Psoas muscle (tissue), 8 donors: ENCODE measurements around the gene GRM7. TPM values are rescaled to one million over a fixed set of nuclear protein-coding genes. Genes with fewer than 3 reads are reported as not detected.

Source experiments
- ATAC-seq, 4 donors: fragments of 200-7000 bp; cut with Tn5 transposase; one replicate each; pipeline ENCODE4 v1.9.1; 2020; ENCODE audit warnings: moderate library complexity in 3 of 4, mild to moderate bottlenecking in 2 of 4
- DNase-seq, 2 donors: peaks; one replicate each; pipeline ENCODE4 v3.0.0-alpha.2; 2020
- H3K27ac ChIP-seq: fragments of 200-600 bp; one replicate; pipeline ENCODE4 v1.8.0; 2022
- H3K27me3 ChIP-seq, 3 donors: fragments of 200-600 bp in 1 of 3; one replicate each; pipeline versions ENCODE4 v1.6.1 to v1.8.0; 2013 to 2022; ENCODE audit warnings: low read length in 2 of 3, mild to moderate bottlenecking in 2 of 3, moderate library complexity in 1 of 3; ENCODE audit not compliant: insufficient read depth in 3 of 3
- H3K36me3 ChIP-seq, 2 donors: fragments of 200-600 bp in 1 of 2; one replicate each; pipeline versions ENCODE4 v1.6.1 to v1.8.0; 2013 to 2022; ENCODE audit warnings: low read depth in 1 of 2, mild to moderate bottlenecking in 1 of 2, moderate library complexity in 1 of 2; ENCODE audit not compliant: insufficient read depth in 1 of 2
- H3K4me1 ChIP-seq: fragments of 200-600 bp; one replicate; pipeline ENCODE4 v1.8.0; 2022
- H3K4me3 ChIP-seq: fragments of 200-600 bp; one replicate; pipeline ENCODE4 v1.8.0; 2022; ENCODE audit warnings: mild to moderate bottlenecking
- H3K9me3 ChIP-seq: fragments of 200-600 bp; one replicate; pipeline ENCODE4 v1.8.0; 2022
- CTCF ChIP-seq: fragments of 200-600 bp; IDR thresholded peaks from one replicate; pipeline ENCODE4 v1.8.0; 2022; ENCODE audit warnings: antibody characterized with exemption
- WGBS, 3 donors: extraction: QIAGEN DNeasy Blood & Tissue Kit; methylation state at CpG; one replicate each; pipeline versions ENCODE4 v1.1.6 to v1.1.7; 2013; 5-methylcytosine and 5-hydroxymethylcytosine counted together
- intact Hi-C, 2 donors: fragments of 100-400 bp; cut with DNase I; formaldehyde crosslinking; loops; one replicate each; pipeline versions ENCODE4 v1.11.0 to v1.14.2; 2022
- polyA plus RNA-seq, 3 donors: library from polyadenylated mRNA; stranded (reverse); fragments of 200-250 nt; gene quantifications; one replicate each; pipeline ENCODE4 v1.2.3, GENCODE V29; 2013
- total RNA-seq, 4 donors: library from RNA; stranded (reverse); fragmentation: NEBNext Ultra II Directional in 2 of 4; extraction: Animal tissue kit (Norgen Biotek cat#: 25700) in 2 of 4; gene quantifications; one replicate each; pipeline versions ENCODE4 v1.2.1 to v1.2.4, GENCODE V29; 2021 to 2023
- donor health status: healthy with polysubstance abuse.
- donor health status: DM: no; HTN: no; CAD: no; lungs with moderate emphysema.
- donor health status: Bipolar disorder and iron deficiency.
- donor health status: healthy.
- donor health status: DM: yes; HTN: yes; CAD: no.
- donor health status: DM: no; HTN: no; CAD: no.
- donor health status: DM: no; HTN: no; CAD: no.
- donor health status: DM: yes; HTN: yes; CAD: no.

GRM7 gene
- total and polyA plus RNA-seq, 7 donors, result 0.01 TPM; not detected in 6

- no peaks in the 10 kb centered on the region for H3K9me3 ChIP-seq
- intact Hi-C loops, result no loop called here
- DNase-seq (no peak), ATAC-seq (no peak)
- H3K4me1 ChIP-seq, result no peaks in the 10 kb centered on the region
- H3K4me3 ChIP-seq, result no peak overlapping the region
- TF ChIP-seq CTCF, result no peak
- no peaks in the 10 kb centered on the region for H3K36me3 ChIP-seq
- H3K27me3 ChIP-seq, result no peaks in the 10 kb centered on the region
- no peak overlapping the region for H3K27ac ChIP-seq
Observed at GRCh38 chr3:7193269-7193668, 332.4 kb downstream of the GRM7 start.

- H3K4me3 ChIP-seq, result no peak overlapping the region
- intact Hi-C loops, result no loop called here
- H3K27me3 ChIP-seq, result no peaks in the 10 kb centered on the region
- H3K4me1 ChIP-seq, result no peaks in the 10 kb centered on the region
- 71 to 79% (median 77%) methylated on average over 6 of the region's 6 CpGs for WGBS, 3 donors
- H3K9me3 ChIP-seq, result no peaks in the 10 kb centered on the region
- TF ChIP-seq CTCF, result no peak
- no peak overlapping the region for H3K27ac ChIP-seq
- DNase-seq, result no peak
- no peaks in the 10 kb centered on the region for H3K36me3 ChIP-seq
- ATAC-seq, result no peak
Observed at GRCh38 chr3:7194071-7194835, 333.3 kb downstream of the GRM7 start.

GRCh38 chr3:7195934-7196333, 335.0 kb downstream of the GRM7 start:
- no peak for ATAC-seq
- intact Hi-C loops, result no loop called here

GRCh38 chr3:7201784-7202183, 340.9 kb downstream of the GRM7 start:
- DNase-seq, result no peak
- Histone ChIP-seq H3K36me3 (no peaks in the 10 kb centered on the region), H3K27me3 (no peaks in the 10 kb centered on the region), H3K27ac (no peak overlapping the region), H3K9me3 (no peaks in the 10 kb centered on the region), H3K4me3 (no peak overlapping the region), H3K4me1 (no peaks in the 10 kb centered on the region)
- intact Hi-C loops, result no loop called here
- WGBS, 3 donors, result 49 to 68% (median 62%) methylated on average over 2 of the region's 2 CpGs
- ATAC-seq, result no peak
- TF ChIP-seq CTCF, result no peak

More at GRCh38 chr3:7195934-7196333, 335.0 kb downstream of the GRM7 start:
- TF ChIP-seq CTCF, result no peak
- no peak for DNase-seq
- Histone ChIP-seq H3K36me3 (no peaks in the 10 kb centered on the region), H3K27ac (no peak overlapping the region), H3K4me3 (no peak overlapping the region), H3K9me3 (no peaks in the 10 kb centered on the region), H3K27me3 (no peaks in the 10 kb centered on the region), H3K4me1 (no peaks in the 10 kb centered on the region)
- WGBS, 3 donors, result 67 to 76% (median 72%) methylated on average over 1 of the region's 1 CpG
